ENCODE measurements around the gene ZNF652. TPM values are rescaled to one million over a fixed set of nuclear protein-coding genes. Genes with fewer than 3 reads are reported as not detected.

The ZNF652 gene
- total RNA-seq, 1 experiment from 2014 or later = 18.2 TPM

- no peak for ATAC-seq
- H3K27ac ChIP-seq (ENCODE audit: low read length) = no peak overlapping the region
Observed at GRCh38 chr17:49381033-49381432, 19.0 kb upstream of the ZNF652 start.

GRCh38 chr17:49379926-49380325, 17.9 kb upstream of the ZNF652 start:
- Histone ChIP-seq H3K36me3 (ENCODE audit: low read depth, low read length) (no peaks in the 10 kb centered on the region), H3K27ac (ENCODE audit: low read length) (no peak overlapping the region), H3K4me2 (ENCODE audit: low read length) (no peak overlapping the region), H3K4me3 (ENCODE audit: low read length) (no peak overlapping the region), H3K9me3 (ENCODE audit: low read length) (no peaks in the 10 kb centered on the region), H3F3A (ENCODE audit: low read length, unreplicated experiment) (no peaks in the 10 kb centered on the region), H3K27me3 (ENCODE audit: low read length) (no peaks in the 10 kb centered on the region), H3K79me2 (ENCODE audit: low read length) (no peaks in the 10 kb centered on the region), H2AFZ (ENCODE audit: low read length) (no peak overlapping the region), H3K9me2 (replicated peaks; ENCODE audit: low read length) (no peaks in the 10 kb centered on the region), H4K20me1 (ENCODE audit: low read length) (no peaks in the 10 kb centered on the region), H3K9ac (ENCODE audit: low read length) (no peak overlapping the region), H3K4me1 (ENCODE audit: insufficient read depth, low read length) (no peaks in the 10 kb centered on the region)
- DNase-seq (no peak), ATAC-seq (no peak)
- ChIA-PET CTCF (no interaction called here), POLR2A (ENCODE audit: unreplicated experiment) (no interaction called here)
- TF ChIP-seq CTCF (conservative IDR thresholded peaks at IDR 0.05; ENCODE audit: low read depth, low read length) (no peak), EZH2phosphoT487 (IDR thresholded peaks at IDR 0.05; ENCODE audit: borderline replicate concordance, low read length) (no peak), EZH2 (IDR thresholded peaks at IDR 0.05; ENCODE audit: low read length, unreplicated experiment) (no peak)
- intact Hi-C loops (cut with micrococcal nuclease) = no loop called here
- no TSS peak for BruUV-seq (replicated peaks)

More at GRCh38 chr17:49381033-49381432, 19.0 kb upstream of the ZNF652 start:
- no peaks in the 10 kb centered on the region for H3K79me2 ChIP-seq (ENCODE audit: low read length)
- no peak overlapping the region for H2AFZ ChIP-seq (ENCODE audit: low read length)
- no peak for DNase-seq
- ChIA-PET CTCF (no interaction called here), POLR2A (ENCODE audit: unreplicated experiment) (no interaction called here)
- no peaks in the 10 kb centered on the region for H3K36me3 ChIP-seq (ENCODE audit: low read depth, low read length)
- no TSS peak for BruUV-seq (replicated peaks)
- H3F3A ChIP-seq (ENCODE audit: low read length, unreplicated experiment) = no peaks in the 10 kb centered on the region
- H3K9me3 ChIP-seq (ENCODE audit: low read length) = no peaks in the 10 kb centered on the region
- H4K20me1 ChIP-seq (ENCODE audit: low read length) = no peaks in the 10 kb centered on the region
- no peak for TF ChIP-seq EZH2phosphoT487 (IDR thresholded peaks at IDR 0.05; ENCODE audit: borderline replicate concordance, low read length)
- no peak for TF ChIP-seq CTCF (conservative IDR thresholded peaks at IDR 0.05; ENCODE audit: low read depth, low read length)
- TF ChIP-seq EZH2 (IDR thresholded peaks at IDR 0.05; ENCODE audit: low read length, unreplicated experiment) = no peak
- H3K4me1 ChIP-seq (ENCODE audit: insufficient read depth, low read length) = no peaks in the 10 kb centered on the region
- H3K4me3 ChIP-seq (ENCODE audit: low read length) = no peak overlapping the region
- H3K4me2 ChIP-seq (ENCODE audit: low read length) = no peak overlapping the region
- intact Hi-C loops (cut with micrococcal nuclease) = no loop called here
- no peaks in the 10 kb centered on the region for H3K9me2 ChIP-seq (replicated peaks; ENCODE audit: low read length)
- H3K9ac ChIP-seq (ENCODE audit: low read length) = no peak overlapping the region
- no peaks in the 10 kb centered on the region for H3K27me3 ChIP-seq (ENCODE audit: low read length)

GRCh38 chr17:49378311-49378710, 16.3 kb upstream of the ZNF652 start:
- ATAC-seq (no peak), DNase-seq (no peak)
- no TSS peak for BruUV-seq (replicated peaks)
- TF ChIP-seq CTCF (conservative IDR thresholded peaks at IDR 0.05; ENCODE audit: low read depth, low read length) (no peak), EZH2 (IDR thresholded peaks at IDR 0.05; ENCODE audit: low read length, unreplicated experiment) (no peak), EZH2phosphoT487 (IDR thresholded peaks at IDR 0.05; ENCODE audit: borderline replicate concordance, low read length) (no peak)
- ChIA-PET POLR2A (ENCODE audit: unreplicated experiment) (no interaction called here), CTCF (no interaction called here)
- no peaks in the 10 kb centered on the region for H3F3A ChIP-seq (ENCODE audit: low read length, unreplicated experiment)
- H3K4me3 ChIP-seq (ENCODE audit: low read length) = no peak overlapping the region
- H3K9ac ChIP-seq (ENCODE audit: low read length) = no peak overlapping the region
- intact Hi-C loops (cut with micrococcal nuclease) = no loop called here
- H3K27me3 ChIP-seq (ENCODE audit: low read length) = no peaks in the 10 kb centered on the region
- no peak overlapping the region for H2AFZ ChIP-seq (ENCODE audit: low read length)
- H3K9me2 ChIP-seq (replicated peaks; ENCODE audit: low read length) = no peaks in the 10 kb centered on the region
- no peaks in the 10 kb centered on the region for H3K9me3 ChIP-seq (ENCODE audit: low read length)
- no peaks in the 10 kb centered on the region for H3K79me2 ChIP-seq (ENCODE audit: low read length)
- H3K4me2 ChIP-seq (ENCODE audit: low read length) = no peak overlapping the region
- H4K20me1 ChIP-seq (ENCODE audit: low read length) = no peaks in the 10 kb centered on the region
- no peaks in the 10 kb centered on the region for H3K36me3 ChIP-seq (ENCODE audit: low read depth, low read length)
- no peak overlapping the region for H3K27ac ChIP-seq (ENCODE audit: low read length)
- H3K4me1 ChIP-seq (ENCODE audit: insufficient read depth, low read length) = no peaks in the 10 kb centered on the region
